GM12878 (cell line): ENCODE measurements around the gene REV1.

Experiments used
- CBFB ChIP-seq: IDR thresholded peaks from 2 replicates; pipeline ENCODE4 v1.6.1; 2016; ENCODE audit warnings: antibody characterized with exemption, low read depth
- EGR1 ChIP-seq, 2 experiments: IDR thresholded peaks; 1 replicate in 1 of 2; 2 replicates in 1 of 2; pipeline ENCODE4 v1.6.1; 2011 to 2012; ENCODE audit warnings: low read depth in 2 of 2, low read length in 2 of 2, borderline replicate concordance in 1 of 2, mild to moderate bottlenecking in 1 of 2, moderate library complexity in 1 of 2

GRCh38 chr2:99421469-99421868 is 68.3 kb downstream of the REV1 start:
- no peak for TF ChIP-seq EGR1 (IDR thresholded peaks at IDR 0.05; ENCODE audit: borderline replicate concordance in 1 of 2, low read depth in 2 of 2, low read length in 2 of 2)
- no peak for TF ChIP-seq CBFB
